AG09309 (cell line): ENCODE results near the gene MBP.

ENCODE experiments used
- DNase-seq: peaks from one replicate; pipeline ENCODE4 v3.0.0-alpha.2; 2010; ENCODE audit warnings: low read depth
- H3K4me3 ChIP-seq: 2 replicates; pipeline ENCODE4 v1.5.1; 2011; ENCODE audit warnings: mild to moderate bottlenecking, low read depth, low read length, moderate library complexity; ENCODE audit not compliant: control insufficient read depth
- CTCF ChIP-seq: IDR thresholded peaks from 2 replicates; pipeline ENCODE4 v1.5.1; 2011; ENCODE audit warnings: mild to moderate bottlenecking, low read depth, low read length, inconsistent platforms; ENCODE audit not compliant: insufficient read depth, control insufficient read depth; ENCODE audit errors: missing control alignments

MBP gene

GRCh38 chr18:77110936-77111335 is 21.6 kb downstream of the MBP start:
- no peak for DNase-seq
- no peak for TF ChIP-seq CTCF
- H3K4me3 ChIP-seq: no peak overlapping the region

GRCh38 chr18:77110400-77110799 is 22.2 kb downstream of the MBP start:
- DNase-seq: no peak
- no peak overlapping the region for H3K4me3 ChIP-seq
- TF ChIP-seq CTCF: no peak

GRCh38 chr18:77109648-77110019 is 22.9 kb downstream of the MBP start:
- DNase-seq: no peak
- TF ChIP-seq CTCF: no peak
- H3K4me3 ChIP-seq: no peak overlapping the region

DNA sequence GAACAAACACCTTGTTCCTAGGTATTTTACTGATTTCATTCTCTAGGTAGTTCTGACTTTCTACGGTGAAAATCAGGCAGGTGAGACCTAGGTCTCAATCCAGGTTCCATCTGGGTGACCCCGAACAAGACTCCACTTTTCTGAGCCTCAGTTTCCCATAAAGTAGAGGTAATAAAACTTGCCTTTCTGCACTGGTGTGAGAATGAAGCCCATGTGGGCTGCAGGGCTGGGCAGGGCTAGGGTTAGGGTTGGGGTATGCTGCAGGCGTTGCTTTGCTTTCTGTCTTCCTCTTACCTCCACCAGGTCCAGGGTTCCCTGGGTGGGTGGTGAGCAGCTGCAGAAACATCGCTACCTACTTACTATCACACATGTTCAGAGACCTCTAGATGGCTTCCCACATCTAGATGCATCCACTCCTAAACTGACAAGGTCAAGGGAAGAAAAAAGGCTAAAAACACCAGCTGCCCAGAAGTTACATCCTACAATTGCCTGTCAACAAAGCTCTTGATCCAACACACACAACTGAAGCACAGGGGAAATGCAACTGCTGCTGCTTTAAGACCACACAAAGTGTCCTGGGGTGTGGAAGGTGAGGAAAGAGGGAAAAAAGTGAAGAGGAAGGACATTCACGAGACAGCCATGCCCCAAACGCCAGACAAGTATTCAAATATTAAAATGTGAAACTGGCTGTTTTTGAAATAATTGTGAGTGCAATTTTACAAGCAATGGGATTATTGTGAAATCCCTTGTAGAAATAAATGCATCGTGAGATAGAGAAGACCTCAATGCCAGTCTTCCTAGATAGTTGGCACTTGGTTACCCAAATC is 23.5 kb downstream of the MBP start:
- DNase-seq: no peak
- no peak overlapping the region for H3K4me3 ChIP-seq
- no peak for TF ChIP-seq CTCF

GRCh38 chr18:77108001-77108692 is 24.4 kb downstream of the MBP start:
- peak; percentile 67 for DNase-seq
- TF ChIP-seq CTCF: no peak
- no peak overlapping the region for H3K4me3 ChIP-seq

DNA sequence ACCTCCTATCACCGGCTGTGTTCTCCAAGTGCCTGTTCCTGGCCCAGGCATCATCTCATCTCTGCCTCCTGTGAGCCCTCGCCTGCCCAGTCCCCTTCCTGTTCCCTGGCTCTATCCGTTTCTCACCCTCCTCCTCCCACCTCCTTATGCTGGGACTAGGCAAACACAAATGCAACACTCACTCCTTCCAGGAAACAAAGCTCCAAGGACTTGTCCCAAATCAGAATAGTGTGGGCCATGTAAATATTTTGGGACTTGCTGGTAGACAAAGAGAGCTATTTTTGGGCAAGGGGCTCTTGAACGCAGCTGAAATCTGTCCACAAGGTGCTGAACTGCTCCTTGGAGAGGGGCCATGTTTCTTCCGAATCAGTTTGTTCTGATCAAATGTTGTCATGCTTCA is 25.3 kb downstream of the MBP start:
- no peak overlapping the region for H3K4me3 ChIP-seq
- TF ChIP-seq CTCF: no peak
- no peak for DNase-seq
